T-helper 17 cell (primary cell): Measurements from ENCODE around the gene PPIA. TPM values are rescaled to one million over a fixed set of nuclear protein-coding genes. Genes with fewer than 3 reads are reported as not detected.

Experiments used
- ATAC-seq: fragments of 150-1000 bp; cut with Tn5 transposase; 2 replicates; pipeline ENCODE4 v1.10.0; 2021; ENCODE audit warnings: mild to moderate bottlenecking, moderate library complexity
- DNase-seq, 3 donors: peaks; one replicate each; pipeline versions ENCODE4 v3.0.0 to v3.0.0-alpha.2; 2020 to 2021
- H3K9me3 ChIP-seq: one replicate; pipeline ENCODE4 v1.7.0; 2013; ENCODE audit warnings: low read length, mild to moderate bottlenecking; ENCODE audit not compliant: control insufficient read depth, poor library complexity, severe bottlenecking
- H3K27ac Mint-ChIP-seq: one replicate; pipeline ENCODE4 v1.8.0; 2022; ENCODE audit warnings: mild to moderate bottlenecking, moderate library complexity, mixed read lengths
- H3K27me3 Mint-ChIP-seq: one replicate; pipeline ENCODE4 v1.8.0; 2022; ENCODE audit warnings: mixed read lengths
- H3K36me3 Mint-ChIP-seq: one replicate; pipeline ENCODE4 v1.8.0; 2022; ENCODE audit warnings: low read depth, mixed read lengths
- H3K4me1 Mint-ChIP-seq: one replicate; pipeline ENCODE4 v1.8.0; 2022; ENCODE audit warnings: mild to moderate bottlenecking, mixed read lengths
- H3K4me3 Mint-ChIP-seq: one replicate; pipeline ENCODE4 v1.8.0; 2022; ENCODE audit warnings: mild to moderate bottlenecking, moderate library complexity, mixed read lengths
- total RNA-seq, 4 donors: library from RNA in 2 of 4; stranded (reverse) in 2 of 4; gene quantifications; one replicate each; pipeline ENCODE4 v1.2.3 and lab custom pipeline; 2022 to 2026

The PPIA gene
- total RNA-seq, 2 donors from 2014 or later = 691 to 692 TPM

GRCh38 chr7:44757739-44758138, 38.7 kb upstream of the PPIA start:
- Mint-ChIP-seq H3K27me3 (no peaks in the 10 kb centered on the region), H3K27ac (peak overlapping the region; percentile 53), H3K4me3 (no peak overlapping the region), H3K4me1 (peaks cover 8% of the 10 kb centered on the region), H3K36me3 (peaks cover under 1% of the 10 kb centered on the region)
- DNase-seq (no peak), ATAC-seq (no peak)
- H3K9me3 ChIP-seq = no peaks in the 10 kb centered on the region

- no peak overlapping the region for H3K4me3 Mint-ChIP-seq
- H3K27ac Mint-ChIP-seq = peak overlapping the region; percentile 8
- H3K36me3 Mint-ChIP-seq = peaks cover 3% of the 10 kb centered on the region
- no peak for DNase-seq
- peaks cover 8% of the 10 kb centered on the region for H3K4me1 Mint-ChIP-seq
- no peak for ATAC-seq
- H3K9me3 ChIP-seq = no peaks in the 10 kb centered on the region
- H3K27me3 Mint-ChIP-seq = no peaks in the 10 kb centered on the region
These were observed 37.2 kb upstream of the PPIA start for GRCh38 chr7:44759246-44759645.

DNA sequence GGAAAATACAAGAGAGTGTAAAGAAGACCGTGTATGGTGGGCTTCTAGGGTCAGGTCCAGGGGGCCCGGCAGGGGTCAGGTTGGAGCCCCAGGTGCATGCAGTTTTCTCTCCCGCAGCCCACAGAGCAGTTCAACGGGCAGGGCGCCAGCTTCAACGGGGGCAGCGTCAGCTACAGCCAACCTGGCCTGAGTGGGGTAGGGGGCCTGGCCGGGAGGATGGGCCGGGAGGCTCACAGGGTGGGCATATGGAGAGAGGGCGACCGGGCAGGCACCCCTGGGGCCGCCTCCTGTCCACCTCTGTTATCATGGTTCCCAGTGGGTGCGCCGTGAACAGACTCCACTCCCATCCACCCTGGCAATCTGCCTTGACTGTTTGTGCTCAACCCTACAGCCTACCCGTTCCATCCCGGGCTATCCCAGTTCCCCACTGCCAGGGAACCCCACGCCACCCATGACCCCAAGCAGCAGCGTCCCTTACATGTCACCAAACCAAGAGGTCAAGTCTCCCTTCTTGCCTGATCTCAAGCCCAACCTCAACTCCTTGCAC, 36.4 kb upstream of the PPIA start:
- Mint-ChIP-seq H3K4me1 (peaks cover 4% of the 10 kb centered on the region), H3K27me3 (no peaks in the 10 kb centered on the region), H3K27ac (peak overlapping the region; percentile 8), H3K4me3 (no peak overlapping the region), H3K36me3 (peaks cover 3% of the 10 kb centered on the region)
- DNase-seq (no peak), ATAC-seq (no peak)
- no peaks in the 10 kb centered on the region for H3K9me3 ChIP-seq

GRCh38 chr7:44761207-44762161, 35.0 kb upstream of the PPIA start:
- H3K27me3 Mint-ChIP-seq = no peaks in the 10 kb centered on the region
- H3K9me3 ChIP-seq = no peaks in the 10 kb centered on the region
- DNase-seq (no peak), ATAC-seq (no peak)
- peaks cover 3% of the 10 kb centered on the region for H3K36me3 Mint-ChIP-seq
- no peak overlapping the region for H3K4me3 Mint-ChIP-seq
- no peaks in the 10 kb centered on the region for H3K4me1 Mint-ChIP-seq
- no peak overlapping the region for H3K27ac Mint-ChIP-seq

- Mint-ChIP-seq H3K36me3 (peaks cover 3% of the 10 kb centered on the region), H3K4me1 (no peaks in the 10 kb centered on the region), H3K27me3 (no peaks in the 10 kb centered on the region), H3K4me3 (no peak overlapping the region), H3K27ac (peak overlapping the region; percentile 53)
- DNase-seq = no peak
- ATAC-seq = no peak
- no peaks in the 10 kb centered on the region for H3K9me3 ChIP-seq
These were observed 34.2 kb upstream of the PPIA start for GRCh38 chr7:44762300-44762699.

GRCh38 chr7:44762726-44763522, 33.6 kb upstream of the PPIA start:
- H3K27ac Mint-ChIP-seq = peak overlapping the region; percentile 53
- H3K4me3 Mint-ChIP-seq = no peak overlapping the region
- ATAC-seq (no peak), DNase-seq (no peak)
- peaks cover 3% of the 10 kb centered on the region for H3K36me3 Mint-ChIP-seq
- no peaks in the 10 kb centered on the region for H3K27me3 Mint-ChIP-seq
- peaks cover 3% of the 10 kb centered on the region for H3K4me1 Mint-ChIP-seq
- no peaks in the 10 kb centered on the region for H3K9me3 ChIP-seq

- ATAC-seq (no peak), DNase-seq (no peak)
- no peaks in the 10 kb centered on the region for H3K9me3 ChIP-seq
- Mint-ChIP-seq H3K4me3 (no peak overlapping the region), H3K4me1 (peaks cover 15% of the 10 kb centered on the region), H3K36me3 (peaks cover 3% of the 10 kb centered on the region), H3K27me3 (no peaks in the 10 kb centered on the region), H3K27ac (no peak overlapping the region)
These were observed 32.4 kb upstream of the PPIA start for GRCh38 chr7:44764081-44764480.

DNA sequence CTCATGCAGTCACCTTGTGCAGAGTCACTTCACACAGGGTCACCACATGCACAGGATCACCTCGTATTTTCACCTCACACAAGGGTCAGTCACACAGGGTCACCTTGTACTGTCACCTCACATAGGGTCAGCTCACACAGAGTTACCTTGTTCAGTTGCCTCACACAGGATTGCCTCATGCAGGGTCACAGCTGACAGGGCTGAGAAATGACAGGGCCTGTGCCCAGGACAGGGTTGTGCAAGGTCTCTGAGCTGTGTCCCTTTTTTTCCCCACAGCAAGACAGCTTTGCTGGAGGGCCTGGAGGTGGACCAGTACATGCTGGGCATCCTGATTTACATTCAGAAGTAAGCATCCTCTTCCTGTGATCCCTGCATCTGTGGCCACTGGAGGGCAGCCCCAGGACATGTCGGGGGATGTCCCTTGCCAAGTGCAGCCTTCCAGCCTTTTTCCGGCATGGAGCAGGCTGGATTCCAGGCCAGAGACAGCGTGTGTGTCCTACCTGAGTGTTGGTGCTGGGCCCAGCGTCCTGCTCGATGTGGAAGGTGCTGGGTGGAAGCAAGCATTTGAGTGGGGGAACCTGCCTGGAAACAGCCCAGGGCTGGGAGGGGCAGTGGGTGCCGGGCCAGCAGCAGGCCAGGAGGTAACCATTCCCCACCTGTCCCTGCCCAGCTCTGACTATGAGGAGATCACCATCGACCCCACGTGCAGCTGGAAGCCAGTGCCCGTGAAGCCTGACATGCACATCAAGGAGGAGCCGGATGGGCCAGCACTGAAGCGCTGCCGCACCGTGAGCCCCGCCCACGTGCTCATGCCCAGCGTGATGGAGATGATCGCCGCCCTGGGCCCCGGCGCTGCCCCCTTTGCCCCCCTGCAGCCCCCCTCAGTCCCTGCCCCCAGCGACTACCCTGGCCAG, 31.6 kb upstream of the PPIA start:
- H3K36me3 Mint-ChIP-seq = peaks cover 3% of the 10 kb centered on the region
- no peak for ATAC-seq

GRCh38 chr7:44765579-44766415, 30.7 kb upstream of the PPIA start:
- Mint-ChIP-seq H3K27ac (peak overlapping the region; percentile 69), H3K4me3 (no peak overlapping the region), H3K4me1 (peaks cover 29% of the 10 kb centered on the region), H3K27me3 (no peaks in the 10 kb centered on the region), H3K36me3 (peaks cover 6% of the 10 kb centered on the region)
- ATAC-seq = no peak
- DNase-seq = no peak
- no peaks in the 10 kb centered on the region for H3K9me3 ChIP-seq

More for the DNA sequence above, 31.6 kb upstream of the PPIA start:
- Mint-ChIP-seq H3K4me1 (peaks cover 22% of the 10 kb centered on the region), H3K4me3 (no peak overlapping the region), H3K27ac (no peak overlapping the region), H3K27me3 (no peaks in the 10 kb centered on the region)
- no peaks in the 10 kb centered on the region for H3K9me3 ChIP-seq
- DNase-seq = no peak

DNA sequence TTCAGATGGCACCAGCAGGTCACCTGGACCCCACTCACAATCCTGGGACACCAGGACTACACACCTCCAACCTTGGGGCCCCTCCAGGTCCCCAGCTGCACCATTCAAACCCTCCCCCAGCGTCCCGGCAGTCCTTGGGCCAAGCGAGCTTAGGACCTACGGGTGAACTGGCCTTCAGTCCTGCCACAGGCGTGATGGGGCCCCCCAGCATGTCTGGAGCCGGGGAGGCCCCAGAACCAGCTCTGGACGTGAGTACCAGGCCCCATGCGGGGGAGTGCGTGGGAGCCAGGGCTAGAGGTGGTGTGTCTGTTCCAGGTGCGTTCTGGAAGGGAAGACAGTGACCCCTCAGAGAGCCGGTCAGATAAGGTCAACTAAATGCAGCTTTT, 30.1 kb upstream of the PPIA start:
- peaks cover 36% of the 10 kb centered on the region for H3K4me1 Mint-ChIP-seq
- peaks cover 6% of the 10 kb centered on the region for H3K36me3 Mint-ChIP-seq
- peak overlapping the region; percentile 69 for H3K27ac Mint-ChIP-seq
- H3K9me3 ChIP-seq = no peaks in the 10 kb centered on the region
- DNase-seq = no peak
- no peak for ATAC-seq
- no peak overlapping the region for H3K4me3 Mint-ChIP-seq
- H3K27me3 Mint-ChIP-seq = no peaks in the 10 kb centered on the region

- Mint-ChIP-seq H3K27ac (peak overlapping the region; percentile 92), H3K4me3 (peak overlapping the region; percentile 67), H3K27me3 (no peaks in the 10 kb centered on the region), H3K36me3 (peaks cover 6% of the 10 kb centered on the region), H3K4me1 (peaks cover 37% of the 10 kb centered on the region)
- no peak for DNase-seq
- no peak for ATAC-seq
- H3K9me3 ChIP-seq = no peaks in the 10 kb centered on the region
These were observed 29.2 kb upstream of the PPIA start for GRCh38 chr7:44767134-44767911.
